Mammary epithelial cell (primary cell): ENCODE results near the gene FAM241A.

Experiments
- EZH2 ChIP-seq: IDR thresholded peaks from 2 replicates; pipeline ENCODE4 v1.6.1; 2012; ENCODE audit warnings: low read length, inconsistent platforms, borderline replicate concordance
- TF ChIP-seq, protein P1 (sequence below), 2 donors: IDR thresholded peaks in 1 of 2; conservative IDR thresholded peaks in 1 of 2; 2 replicates each; pipeline ENCODE4 v1.5.1; 2011 to 2012; ENCODE audit warnings: inconsistent platforms in 2 of 2, low read length in 2 of 2, mild to moderate bottlenecking in 2 of 2, control low read depth in 1 of 2, low read depth in 1 of 2; ENCODE audit not compliant: insufficient read depth in 1 of 2; ENCODE audit errors: extremely low read depth in 1 of 2

DNA sequence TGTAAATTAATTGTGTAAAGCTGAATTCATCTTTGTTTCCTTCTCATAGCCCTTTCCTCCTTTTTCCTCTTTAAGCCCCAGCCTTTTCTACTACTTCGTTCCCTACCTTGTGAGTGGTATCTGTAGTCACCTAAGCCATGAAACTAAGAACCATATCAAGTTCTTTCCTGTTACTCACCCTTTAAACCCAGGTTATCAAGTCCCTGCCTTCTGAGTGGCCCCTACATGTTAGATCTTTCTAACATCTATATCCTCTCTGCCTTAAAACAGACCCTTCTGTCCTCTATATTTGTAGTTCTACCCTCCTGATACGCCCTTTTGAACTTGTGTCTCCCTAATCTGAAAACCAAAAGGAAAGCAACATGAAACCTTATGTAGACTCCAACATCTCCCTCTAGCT is 93.6 kb downstream of the FAM241A start:
- TF ChIP-seq, protein P1, sequence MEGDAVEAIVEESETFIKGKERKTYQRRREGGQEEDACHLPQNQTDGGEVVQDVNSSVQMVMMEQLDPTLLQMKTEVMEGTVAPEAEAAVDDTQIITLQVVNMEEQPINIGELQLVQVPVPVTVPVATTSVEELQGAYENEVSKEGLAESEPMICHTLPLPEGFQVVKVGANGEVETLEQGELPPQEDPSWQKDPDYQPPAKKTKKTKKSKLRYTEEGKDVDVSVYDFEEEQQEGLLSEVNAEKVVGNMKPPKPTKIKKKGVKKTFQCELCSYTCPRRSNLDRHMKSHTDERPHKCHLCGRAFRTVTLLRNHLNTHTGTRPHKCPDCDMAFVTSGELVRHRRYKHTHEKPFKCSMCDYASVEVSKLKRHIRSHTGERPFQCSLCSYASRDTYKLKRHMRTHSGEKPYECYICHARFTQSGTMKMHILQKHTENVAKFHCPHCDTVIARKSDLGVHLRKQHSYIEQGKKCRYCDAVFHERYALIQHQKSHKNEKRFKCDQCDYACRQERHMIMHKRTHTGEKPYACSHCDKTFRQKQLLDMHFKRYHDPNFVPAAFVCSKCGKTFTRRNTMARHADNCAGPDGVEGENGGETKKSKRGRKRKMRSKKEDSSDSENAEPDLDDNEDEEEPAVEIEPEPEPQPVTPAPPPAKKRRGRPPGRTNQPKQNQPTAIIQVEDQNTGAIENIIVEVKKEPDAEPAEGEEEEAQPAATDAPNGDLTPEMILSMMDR (conservative IDR thresholded peaks at IDR 0.05 in 1 of 2, IDR thresholded peaks at IDR 0.05 in 1 of 2; ENCODE audit: extremely low read depth in 1 of 2, insufficient read depth in 1 of 2, low read depth in 1 of 2, low read length in 2 of 2), result no peak
- TF ChIP-seq EZH2, result no peak
